Measurements from ENCODE around the gene MYO1D. TPM values are rescaled to one million over a fixed set of nuclear protein-coding genes. Genes with fewer than 3 reads are reported as not detected.

The MYO1D gene
- total RNA-seq, 1 experiment from 2014 or later: 29.9 TPM

DNA sequence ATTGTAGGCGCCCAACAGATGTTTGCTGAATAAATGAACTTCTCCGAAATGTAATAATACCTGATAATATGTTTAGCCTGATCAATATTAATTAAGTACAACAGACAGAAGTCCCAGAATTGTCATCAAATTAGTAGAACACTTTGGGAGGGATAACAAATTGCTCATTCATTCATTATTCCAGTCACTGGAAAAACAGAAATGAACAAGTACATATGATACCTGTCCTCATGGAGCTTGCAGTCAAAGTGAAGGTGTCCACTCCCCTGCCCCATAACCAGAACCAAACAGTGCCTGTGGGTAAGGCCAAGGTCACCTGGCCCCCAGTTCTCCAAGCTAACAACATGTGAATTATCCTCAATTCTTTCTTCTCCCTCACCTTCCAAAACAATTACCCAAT lies 42.8 kb downstream of the MYO1D start:
- TF ChIP-seq E2F4 (CRISPR knock-in tag; IDR thresholded peaks at IDR 0.05; ENCODE audit: borderline replicate concordance, low read depth) (no peak), FOXP1 (CRISPR knock-in tag; IDR thresholded peaks at IDR 0.05; ENCODE audit: borderline replicate concordance) (no peak)
- ChIA-PET CTCF (interaction anchor here (1.1 kb wide), 1 partner anchor 76 kb away, joined by 3 read pairs; no protein-coding TSS in a partner anchor), POLR2A (no interaction called here)
- 0 out of 2 replicates have a peak, but pooled peaks cover 3% of the 10 kb centered on the region for H3K4me1 Mint-ChIP-seq
- no peak overlapping the region for H3K27ac Mint-ChIP-seq
- H3K9me3 Mint-ChIP-seq: 0 out of 2 replicates have a peak, but pooled peaks cover 3% of the 10 kb centered on the region
- no peak for DNase-seq (ENCODE audit: low spot score)
- H3K4me3 Mint-ChIP-seq: no peak overlapping the region
- no peaks in the 10 kb centered on the region for H3K36me3 Mint-ChIP-seq
- no peaks in the 10 kb centered on the region for H3K27me3 Mint-ChIP-seq (ENCODE audit: low read depth)
- no peak for ATAC-seq

GRCh38 chr17:32833526-32833925 lies 43.4 kb downstream of the MYO1D start:
- Mint-ChIP-seq H3K27ac (no peak overlapping the region), H3K4me3 (no peak overlapping the region), H3K9me3 (0 out of 2 replicates have a peak, but pooled peaks cover 3% of the 10 kb centered on the region), H3K4me1 (0 out of 2 replicates have a peak, but pooled peaks cover 3% of the 10 kb centered on the region), H3K27me3 (ENCODE audit: low read depth) (no peaks in the 10 kb centered on the region), H3K36me3 (no peaks in the 10 kb centered on the region)
- POLR2A ChIA-PET: no interaction called here
- DNase-seq (ENCODE audit: low spot score) (no peak), ATAC-seq (no peak)
- CTCF ChIA-PET: interaction anchor here (0.8 to 2.1 kb wide), 2 partner anchors 9 to 43 kb away, joined by 3 to 14 read pairs; partner anchors contain the start of gene MYO1D
- no peak for TF ChIP-seq OVOL2 (CRISPR knock-in tag; IDR thresholded peaks at IDR 0.05; ENCODE audit: borderline replicate concordance)
- TF ChIP-seq USF2 (CRISPR knock-in tag; IDR thresholded peaks at IDR 0.05): no peak
- TF ChIP-seq ELF4 (CRISPR knock-in tag; IDR thresholded peaks at IDR 0.05; ENCODE audit: low read depth): no peak
- TF ChIP-seq NR3C1 (CRISPR knock-in tag; conservative IDR thresholded peaks at IDR 0.05; ENCODE audit: low read depth): no peak
- TF ChIP-seq CREB1 (CRISPR knock-in tag; IDR thresholded peaks at IDR 0.05): no peak
- no peak for TF ChIP-seq ETV6 (CRISPR knock-in tag; IDR thresholded peaks at IDR 0.05)
- TF ChIP-seq FOXJ3 (CRISPR knock-in tag; IDR thresholded peaks at IDR 0.05; ENCODE audit: borderline replicate concordance): no peak
- TF ChIP-seq ZBTB21 (CRISPR knock-in tag; IDR thresholded peaks at IDR 0.05; ENCODE audit: borderline replicate concordance): no peak
- TF ChIP-seq ZNF317 (CRISPR knock-in tag; IDR thresholded peaks at IDR 0.05; ENCODE audit: borderline replicate concordance, low read depth): no peak
- TF ChIP-seq JUN (CRISPR knock-in tag; IDR thresholded peaks at IDR 0.05): no peak

- no peak for ATAC-seq
- Mint-ChIP-seq H3K27ac (no peak overlapping the region), H3K9me3 (0 out of 2 replicates have a peak, but pooled peaks cover 3% of the 10 kb centered on the region), H3K36me3 (no peaks in the 10 kb centered on the region), H3K4me3 (no peak overlapping the region), H3K27me3 (ENCODE audit: low read depth) (no peaks in the 10 kb centered on the region), H3K4me1 (0 out of 2 replicates have a peak, but pooled peaks cover 3% of the 10 kb centered on the region)
- CTCF ChIA-PET: interaction anchor here (0.6 to 2.1 kb wide), 3 partner anchors 8 to 44 kb away, joined by 3 to 14 read pairs (median 3); partner anchors contain the start of gene MYO1D
- no peak for DNase-seq (ENCODE audit: low spot score)
- POLR2A ChIA-PET: no interaction called here
- TF ChIP-seq CREB1 (CRISPR knock-in tag; IDR thresholded peaks at IDR 0.05) (no peak), ZNF416 (CRISPR knock-in tag; IDR thresholded peaks at IDR 0.05) (no peak), RORB (CRISPR knock-in tag; IDR thresholded peaks at IDR 0.05) (no peak), ZNF232 (CRISPR knock-in tag; IDR thresholded peaks at IDR 0.05) (no peak), TEAD4 (CRISPR knock-in tag; IDR thresholded peaks at IDR 0.05) (no peak), ETV6 (CRISPR knock-in tag; IDR thresholded peaks at IDR 0.05) (no peak), FOXP1 (CRISPR knock-in tag; IDR thresholded peaks at IDR 0.05; ENCODE audit: borderline replicate concordance) (no peak), GTF2I (CRISPR knock-in tag; conservative IDR thresholded peaks at IDR 0.05) (no peak), ZNF138 (CRISPR knock-in tag; conservative IDR thresholded peaks at IDR 0.05) (no peak), USF1 (CRISPR knock-in tag; IDR thresholded peaks at IDR 0.05) (no peak), CBFB (CRISPR knock-in tag; IDR thresholded peaks at IDR 0.05; ENCODE audit: low read depth) (no peak), CDX4 (CRISPR knock-in tag; IDR thresholded peaks at IDR 0.05; ENCODE audit: borderline replicate concordance) (no peak), TCF7 (CRISPR knock-in tag; IDR thresholded peaks at IDR 0.05; ENCODE audit: low read depth) (no peak), SMAD3 (CRISPR knock-in tag; IDR thresholded peaks at IDR 0.05; ENCODE audit: borderline replicate concordance) (no peak)
- TF ChIP-seq, protein P1, sequence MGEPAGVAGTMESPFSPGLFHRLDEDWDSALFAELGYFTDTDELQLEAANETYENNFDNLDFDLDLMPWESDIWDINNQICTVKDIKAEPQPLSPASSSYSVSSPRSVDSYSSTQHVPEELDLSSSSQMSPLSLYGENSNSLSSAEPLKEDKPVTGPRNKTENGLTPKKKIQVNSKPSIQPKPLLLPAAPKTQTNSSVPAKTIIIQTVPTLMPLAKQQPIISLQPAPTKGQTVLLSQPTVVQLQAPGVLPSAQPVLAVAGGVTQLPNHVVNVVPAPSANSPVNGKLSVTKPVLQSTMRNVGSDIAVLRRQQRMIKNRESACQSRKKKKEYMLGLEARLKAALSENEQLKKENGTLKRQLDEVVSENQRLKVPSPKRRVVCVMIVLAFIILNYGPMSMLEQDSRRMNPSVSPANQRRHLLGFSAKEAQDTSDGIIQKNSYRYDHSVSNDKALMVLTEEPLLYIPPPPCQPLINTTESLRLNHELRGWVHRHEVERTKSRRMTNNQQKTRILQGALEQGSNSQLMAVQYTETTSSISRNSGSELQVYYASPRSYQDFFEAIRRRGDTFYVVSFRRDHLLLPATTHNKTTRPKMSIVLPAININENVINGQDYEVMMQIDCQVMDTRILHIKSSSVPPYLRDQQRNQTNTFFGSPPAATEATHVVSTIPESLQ (CRISPR knock-in tag; IDR thresholded peaks at IDR 0.05): no peak
Observed at GRCh38 chr17:32833076-32833475, 43.8 kb downstream of the MYO1D start.
